Measurements from ENCODE around the gene ACOT7.

The ACOT7 gene

DNA sequence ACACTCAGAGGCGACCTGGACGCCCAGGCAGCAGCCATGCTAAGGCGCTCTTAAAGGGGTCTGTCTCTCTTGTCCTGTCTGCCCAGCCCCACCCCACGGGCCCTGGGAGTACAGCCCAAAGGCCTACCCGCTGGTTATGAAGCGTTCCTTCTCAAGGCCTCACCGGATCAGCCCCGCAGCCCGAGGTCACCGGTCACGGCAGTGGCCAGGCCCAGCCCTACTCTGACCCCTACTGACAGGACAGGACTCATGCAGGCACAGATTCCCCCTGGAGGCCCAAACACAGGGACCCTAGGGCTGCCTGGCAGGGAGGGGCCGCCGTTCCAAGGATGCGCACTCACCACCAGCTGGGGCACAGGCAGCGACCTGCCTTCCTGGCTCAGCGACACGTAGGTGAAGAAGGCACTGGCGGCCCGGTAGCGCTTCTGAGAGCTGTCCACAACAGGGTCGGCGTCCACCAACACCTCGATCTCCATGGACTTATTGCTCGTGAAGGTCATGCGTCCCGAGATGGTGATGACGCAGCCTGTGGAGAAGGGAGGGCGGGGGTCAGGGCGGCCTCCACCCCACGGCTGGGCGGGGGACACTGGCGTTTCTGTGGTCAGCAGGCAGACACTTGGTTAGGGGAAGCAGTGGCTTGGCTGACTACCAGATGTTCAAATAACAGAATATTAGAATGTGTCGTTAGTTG, 112.7 kb downstream of the ACOT7 start:
- no peak for DNase-seq

DNA sequence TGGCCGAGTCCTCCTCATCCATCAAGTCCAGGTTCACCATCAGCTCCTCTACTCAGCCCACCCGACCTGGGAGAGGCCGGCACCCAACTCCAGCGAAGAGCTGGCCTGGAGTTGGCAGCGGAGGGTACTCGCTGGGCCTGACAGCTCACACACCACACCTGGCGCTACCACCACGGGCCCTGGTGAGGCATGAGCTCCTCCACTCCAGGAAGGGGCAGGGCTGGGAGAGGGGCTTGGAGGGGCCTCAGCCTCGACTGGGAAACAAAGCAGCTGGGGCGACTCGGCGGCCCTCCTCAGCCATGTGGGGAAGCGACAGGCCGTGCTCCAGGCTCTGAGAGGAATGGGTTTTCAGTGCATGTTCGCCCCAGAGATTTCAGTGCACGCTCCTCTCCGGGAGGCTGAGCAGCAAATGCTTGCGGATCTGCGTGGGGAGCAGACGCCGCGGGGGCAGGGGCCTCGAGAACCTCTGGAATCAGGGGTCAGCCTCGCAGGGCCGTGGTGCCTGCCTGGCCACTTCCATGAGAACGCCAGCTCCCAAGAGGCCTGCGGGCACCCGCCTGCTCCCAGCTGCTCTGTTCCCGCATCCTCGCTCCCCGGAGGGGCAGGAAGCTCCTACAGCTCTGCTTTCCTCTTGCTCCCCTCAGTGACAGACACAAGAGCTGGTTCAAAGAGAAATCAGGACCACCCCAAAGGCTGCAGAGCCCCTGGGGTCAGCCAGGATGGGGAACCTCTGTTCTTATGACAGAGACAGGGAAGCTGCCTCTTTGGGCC, 113.8 kb downstream of the ACOT7 start:
- DNase-seq, result no peak

DNA sequence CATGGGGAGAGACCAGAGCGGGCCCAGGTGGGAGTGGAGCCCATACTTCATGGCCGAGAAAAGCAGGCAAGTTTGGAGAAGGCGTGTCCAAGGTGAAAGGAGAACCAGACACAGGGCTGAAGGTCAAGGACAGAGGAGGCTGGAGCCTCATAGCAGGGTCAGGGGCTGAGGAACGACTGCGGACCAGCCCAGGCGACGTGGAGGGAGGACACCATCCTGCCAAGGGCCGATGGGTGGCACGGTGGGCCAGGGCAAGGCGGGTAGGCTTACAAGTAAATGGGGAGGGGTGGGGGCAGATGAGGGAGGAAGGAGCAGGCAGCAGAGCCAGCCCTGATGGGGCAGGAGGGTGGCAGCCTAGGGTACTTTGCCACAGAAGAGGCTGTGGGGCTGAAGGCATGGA, 114.5 kb downstream of the ACOT7 start:
- DNase-seq, result no peak

DNA sequence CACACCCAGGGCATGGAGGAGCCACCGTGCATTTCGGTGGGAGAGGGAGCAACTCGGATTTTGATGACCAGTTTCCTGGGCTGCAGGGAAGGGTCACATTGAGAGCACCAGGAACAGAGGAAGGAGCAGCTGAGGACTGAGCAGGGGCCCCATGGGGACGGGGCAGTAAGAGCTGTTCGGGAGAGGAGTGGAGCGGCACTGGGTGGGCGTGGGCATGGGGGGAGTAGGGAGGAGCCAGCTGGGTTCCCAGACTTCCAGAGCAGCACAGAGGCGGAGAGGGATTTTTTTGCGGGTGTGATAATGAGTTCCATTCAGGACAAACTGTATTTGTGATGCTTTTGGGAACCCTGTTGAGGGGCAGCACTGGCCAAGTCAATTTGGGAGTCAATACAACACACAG, 115.3 kb downstream of the ACOT7 start:
- DNase-seq, result no peak

DNA sequence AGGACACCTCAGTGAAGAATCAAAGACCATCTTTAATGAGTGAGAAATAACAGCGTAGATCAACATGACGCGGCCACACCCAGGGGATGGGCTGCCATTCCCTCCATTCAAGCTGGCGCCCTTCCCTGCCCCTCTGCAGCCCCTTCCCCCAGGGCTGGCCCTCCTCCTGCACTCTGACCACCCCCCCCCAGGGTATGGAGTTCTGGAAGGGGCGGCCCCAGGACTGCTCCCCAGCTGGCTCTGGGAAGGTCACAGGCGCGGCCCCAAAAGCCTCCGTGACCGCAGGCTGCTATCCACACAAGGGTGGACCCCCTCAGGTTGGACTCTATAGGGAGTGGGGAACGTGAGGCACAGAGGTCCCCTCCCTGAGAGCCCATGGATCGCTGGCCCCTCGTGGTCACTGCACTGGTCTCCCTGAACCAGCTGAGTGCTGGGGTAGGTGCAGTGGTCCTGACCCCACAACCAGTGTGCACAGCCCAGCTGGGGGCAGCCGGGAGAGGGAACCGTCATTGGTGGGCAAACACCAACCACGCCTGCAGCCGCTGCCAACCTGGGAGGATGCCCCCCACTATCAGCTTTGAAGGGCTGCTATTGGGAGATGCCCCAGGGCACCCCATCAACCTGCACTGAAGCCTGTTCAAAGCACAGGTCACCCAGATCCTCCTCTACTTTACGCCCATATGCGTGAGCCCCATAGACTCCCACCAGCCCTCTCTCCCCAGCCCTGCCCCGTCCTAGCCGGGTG, 116.6 kb downstream of the ACOT7 start:
- DNase-seq, result no peak

DNA sequence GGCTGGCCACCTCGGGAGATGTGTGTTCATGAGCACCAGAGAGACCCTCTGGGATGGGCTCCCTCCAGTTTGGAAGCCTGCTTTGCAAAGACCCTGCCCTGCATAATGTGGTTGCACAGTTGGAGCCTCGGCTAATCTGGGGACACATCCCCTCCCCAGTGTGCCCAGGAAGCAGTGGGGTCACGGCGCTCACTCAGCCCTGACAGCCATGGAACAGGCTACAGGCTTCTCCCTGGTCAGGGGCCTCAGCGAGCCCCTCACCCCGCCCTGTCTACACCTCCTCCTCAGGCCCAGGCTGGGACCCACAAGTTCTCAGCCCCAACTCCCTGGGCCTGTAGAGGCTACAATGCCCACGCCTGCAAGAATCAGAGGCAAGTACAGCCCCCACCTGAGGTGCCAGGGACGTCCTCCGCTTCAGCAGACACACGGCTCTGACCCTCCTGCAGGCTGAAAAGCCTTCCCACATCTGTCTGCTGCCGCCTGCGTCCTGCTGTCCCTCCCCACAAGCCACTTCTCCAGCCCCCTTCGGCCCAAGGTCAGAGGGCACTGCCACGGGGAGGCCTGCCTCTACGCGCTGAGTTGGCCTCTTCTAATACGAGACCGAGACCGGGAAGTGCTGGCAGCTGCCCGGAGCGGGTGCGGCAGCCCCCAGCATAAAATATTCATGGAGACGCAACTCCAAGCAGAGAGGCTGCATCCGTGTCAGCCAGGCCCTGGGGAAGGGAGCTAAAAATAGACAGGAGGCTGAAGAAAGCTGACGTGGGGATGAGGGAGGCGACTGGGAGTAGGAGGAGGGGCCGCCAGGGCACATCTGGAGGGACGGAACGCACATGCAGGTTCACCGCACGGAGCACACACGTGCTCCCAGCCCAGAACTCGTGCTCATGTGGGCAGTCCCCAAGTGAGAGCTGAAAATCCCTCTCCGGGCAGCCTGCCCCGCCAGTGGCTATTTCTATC, 117.5 kb downstream of the ACOT7 start:
- DNase-seq, result no peak

DNA sequence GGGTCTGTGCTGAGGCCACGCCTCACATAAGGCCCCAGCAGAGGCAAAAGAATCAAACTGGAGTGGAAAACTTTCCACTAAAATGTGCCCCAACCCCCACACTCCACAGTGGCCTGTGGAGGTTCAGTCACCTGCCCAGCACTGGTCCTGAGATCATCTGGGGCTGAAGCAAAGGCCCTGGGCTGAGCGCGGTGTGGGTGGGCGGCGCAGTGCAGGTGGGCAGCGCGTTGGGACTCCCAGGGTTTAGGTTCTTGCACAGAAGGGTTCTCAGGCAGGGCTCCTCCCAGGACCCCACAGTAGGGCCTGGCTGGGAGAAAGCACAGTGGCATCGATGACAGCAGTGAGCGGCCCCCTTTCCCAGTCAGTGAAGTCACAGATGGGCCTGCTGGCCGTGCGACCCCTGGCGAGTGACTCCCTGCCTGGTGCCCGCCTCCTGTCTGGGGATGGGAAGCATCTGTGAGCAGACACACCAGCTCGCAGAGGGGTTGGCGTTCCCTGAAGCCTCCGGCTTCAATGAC, 118.9 kb downstream of the ACOT7 start:
- no peak for DNase-seq

DNA sequence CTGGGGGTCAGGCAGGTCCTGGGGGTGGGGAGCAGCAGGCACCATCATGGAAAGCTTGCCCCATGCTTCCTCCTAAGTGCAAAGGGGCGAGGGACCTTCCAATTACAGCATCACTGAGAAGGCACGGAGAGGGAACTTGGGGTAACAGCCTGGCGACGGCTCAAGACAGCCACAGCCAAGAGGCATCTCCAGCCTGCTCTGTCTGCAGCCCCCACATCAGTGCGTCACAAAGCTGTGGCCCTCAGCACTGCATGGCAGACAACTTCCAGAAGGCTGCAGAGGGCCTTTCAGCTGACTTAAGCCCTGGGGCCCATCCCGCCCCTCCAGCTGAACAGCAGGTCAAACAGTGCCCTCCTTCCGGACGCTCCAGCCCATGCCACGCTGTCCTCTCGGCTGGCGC, 119.5 kb downstream of the ACOT7 start:
- no peak for DNase-seq

DNA sequence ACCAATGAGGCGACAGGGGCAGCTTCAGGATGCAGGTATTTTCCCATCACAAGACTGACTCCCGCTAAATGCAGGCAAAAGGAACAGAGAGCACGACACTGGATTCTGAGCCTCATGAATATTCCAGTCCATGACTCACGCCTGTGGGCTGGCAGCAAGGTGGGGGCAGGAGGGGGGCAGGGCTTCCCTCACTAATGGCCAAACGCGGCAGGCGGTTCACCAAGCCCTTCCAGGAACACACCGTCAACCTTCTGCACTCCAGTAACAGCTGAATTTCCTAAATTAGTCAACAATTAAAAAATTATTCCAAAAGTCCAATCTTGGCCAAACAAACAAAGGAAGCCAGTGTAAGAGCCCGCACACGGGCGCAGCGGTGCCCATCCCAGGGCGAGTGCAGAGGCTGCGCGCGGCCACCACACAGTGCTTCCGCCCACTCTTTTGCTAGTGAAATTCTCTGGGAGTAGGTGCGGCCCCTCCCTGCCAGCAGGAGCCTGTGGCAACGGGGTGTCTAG, 120.1 kb downstream of the ACOT7 start:
- DNase-seq, result no peak

DNA sequence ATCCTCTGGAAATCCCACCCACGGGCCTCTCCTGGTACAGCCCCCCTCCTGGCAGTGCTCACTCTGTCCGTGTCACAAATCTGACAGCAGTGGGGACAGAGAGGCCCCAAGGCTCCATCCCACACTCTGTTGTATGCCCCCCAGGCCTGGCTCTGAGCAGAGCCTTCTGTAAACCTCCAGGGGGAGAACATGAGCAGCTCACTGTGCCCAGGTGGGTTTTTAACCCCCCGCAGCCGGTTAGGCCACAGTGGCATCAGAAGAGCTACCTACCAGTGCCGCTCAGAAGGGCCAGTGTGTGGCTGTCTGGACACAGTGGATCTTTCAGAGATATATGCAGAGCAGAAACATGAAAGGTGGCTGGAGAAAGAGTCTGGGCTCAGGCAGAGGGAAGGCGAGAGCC, 120.7 kb downstream of the ACOT7 start:
- no peak for DNase-seq

DNA sequence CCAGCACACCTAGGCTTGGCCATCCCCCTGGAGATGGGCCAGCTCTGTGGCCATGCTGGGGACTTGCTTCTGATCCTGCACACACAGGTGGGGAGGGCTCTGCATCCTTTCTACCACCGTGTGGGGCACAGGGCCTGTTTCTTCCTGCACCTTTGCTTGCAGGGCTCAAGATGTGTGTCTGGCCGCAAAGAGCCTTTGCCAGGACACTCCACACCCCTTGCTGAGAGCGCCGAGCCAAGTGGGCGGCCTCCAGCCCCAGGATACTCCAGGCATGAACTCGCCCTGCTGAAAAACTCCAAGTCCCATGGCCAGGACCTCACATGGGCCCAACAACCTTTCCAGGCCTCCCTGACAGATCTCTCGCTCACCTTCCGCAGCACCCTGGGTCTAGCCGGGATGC, 121.1 kb downstream of the ACOT7 start:
- no peak for DNase-seq

DNA sequence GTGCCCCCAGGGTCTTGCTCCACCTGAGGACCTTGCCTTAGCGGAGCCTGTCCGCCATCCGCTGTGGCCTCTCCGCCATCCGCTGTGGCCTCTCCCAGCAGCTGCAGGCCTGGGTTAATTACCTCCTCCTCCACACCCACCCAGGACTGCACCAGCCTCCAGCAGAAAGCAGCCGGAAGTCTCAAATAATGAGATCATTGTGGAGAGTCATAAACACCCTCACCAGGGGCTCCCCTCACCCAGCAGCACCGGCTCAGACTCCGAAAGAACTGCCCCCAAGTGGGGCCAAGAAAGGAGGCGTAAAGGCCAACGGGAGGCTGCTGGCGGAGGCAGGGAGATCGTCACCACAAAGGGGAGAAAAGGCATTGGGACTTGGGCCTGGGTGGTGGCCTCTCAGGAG, 122.0 kb downstream of the ACOT7 start:
- no peak for DNase-seq

DNA sequence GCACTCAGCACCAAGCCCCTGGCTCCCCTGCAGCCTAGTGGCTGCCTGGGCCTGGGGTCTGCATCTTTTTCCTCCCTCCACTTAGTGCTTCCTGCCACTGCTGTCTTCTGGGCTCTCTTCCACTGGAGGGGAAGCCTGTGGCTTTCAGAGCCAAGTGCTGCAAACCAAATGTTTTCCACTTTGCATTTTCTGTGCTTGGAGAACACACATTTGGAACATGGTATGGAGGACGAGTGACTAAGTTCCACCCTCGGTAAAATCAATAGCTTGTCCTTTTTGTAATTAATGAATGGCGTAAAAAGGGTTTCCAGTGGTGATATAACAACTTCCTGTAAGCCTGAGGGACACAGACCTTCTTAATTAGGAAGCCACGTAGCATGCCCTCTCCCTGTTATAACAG, 122.6 kb downstream of the ACOT7 start:
- no peak for DNase-seq

DNA sequence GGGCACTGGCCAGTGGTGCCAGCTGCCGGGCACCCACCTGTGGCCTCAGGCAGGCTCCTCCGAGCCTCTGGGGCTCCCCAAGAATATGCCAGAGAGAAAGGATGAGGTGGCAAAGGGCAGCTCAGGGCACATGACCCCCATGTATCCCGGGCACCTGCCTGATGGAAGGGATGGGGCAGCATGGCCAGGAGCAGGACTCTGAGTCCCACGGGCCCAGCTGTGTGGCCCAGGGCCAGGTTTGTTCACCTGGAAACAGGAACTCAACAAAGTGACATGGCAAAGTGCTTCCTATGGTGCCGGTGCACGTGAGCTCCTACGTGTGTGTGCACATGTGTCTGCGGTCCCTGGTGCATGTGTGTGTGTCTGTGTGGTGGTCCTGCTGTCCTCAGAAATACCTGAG, 123.2 kb downstream of the ACOT7 start:
- DNase-seq, result no peak

DNA sequence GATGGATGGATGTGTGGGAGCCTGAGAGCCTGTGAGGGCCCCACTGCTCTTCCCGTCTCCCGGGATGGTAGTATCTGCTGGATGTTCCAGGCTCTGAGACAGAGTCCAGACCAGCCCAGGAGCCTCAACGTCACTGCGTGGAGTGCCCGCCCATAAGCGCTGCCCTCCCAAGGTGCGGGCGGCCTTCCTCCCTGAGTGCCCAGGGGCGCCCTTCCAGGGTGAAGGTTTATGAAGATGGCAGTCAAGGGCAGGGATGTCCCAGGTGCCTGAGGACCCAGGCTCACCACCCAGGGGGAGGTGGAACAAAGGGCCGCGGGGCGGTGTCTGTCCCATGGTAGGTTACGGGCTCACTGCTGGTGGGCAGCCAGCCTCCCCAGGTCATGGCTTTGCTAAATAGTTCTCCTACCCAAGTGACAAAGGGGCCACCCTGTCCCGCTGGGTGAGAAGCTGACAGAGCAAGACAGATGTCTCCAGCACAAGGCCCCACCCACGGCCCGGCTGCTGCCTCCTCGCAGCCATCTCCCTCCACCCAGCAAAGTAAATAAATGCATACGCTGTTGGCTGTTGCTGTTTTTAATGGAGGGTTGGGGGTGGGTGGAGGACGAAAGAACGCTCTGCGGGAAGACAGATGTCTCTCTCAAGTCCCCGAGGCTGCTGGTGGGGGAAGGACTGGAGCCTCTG, 123.7 kb downstream of the ACOT7 start:
- no peak for DNase-seq

DNA sequence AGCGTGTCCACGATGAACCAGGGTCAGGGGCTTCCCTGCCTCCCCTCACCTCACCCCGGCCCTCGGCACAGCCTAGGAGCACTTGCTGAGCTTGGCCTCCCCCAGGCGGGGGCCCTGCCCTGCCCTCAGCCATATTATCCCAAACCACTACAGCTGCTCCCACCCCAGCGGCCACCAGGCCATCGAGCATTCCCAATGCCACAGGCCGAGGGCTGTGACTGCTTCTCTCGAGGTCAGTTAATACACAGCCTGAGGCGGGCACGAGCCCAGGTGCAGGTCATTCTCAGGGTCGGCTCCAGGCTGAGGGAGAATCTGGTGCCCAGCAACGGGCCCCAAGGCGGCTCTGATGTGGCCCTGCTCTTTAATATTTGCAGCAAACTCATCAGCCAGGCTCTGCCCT, 124.3 kb downstream of the ACOT7 start:
- DNase-seq, result no peak

DNA sequence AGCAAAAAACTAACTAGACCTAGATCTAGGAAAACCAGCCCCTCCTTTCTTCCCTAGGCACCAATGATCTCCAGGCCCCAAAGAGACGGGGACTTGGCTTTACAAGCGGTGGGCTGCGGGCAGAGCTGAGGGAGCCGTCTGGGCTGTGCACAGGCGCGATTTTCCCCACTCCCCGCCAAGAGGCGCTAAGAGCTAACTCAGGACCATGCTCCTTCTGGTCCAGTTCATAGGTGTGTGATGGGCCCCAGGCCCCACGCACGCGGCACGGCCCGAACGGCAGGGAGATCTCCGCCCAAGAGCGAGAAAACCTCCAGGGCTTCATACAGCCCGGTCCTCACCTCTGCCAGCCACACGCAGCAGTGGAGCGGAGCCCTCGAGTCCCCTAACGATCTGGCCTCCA, 125.2 kb downstream of the ACOT7 start:
- DNase-seq, result no peak

DNA sequence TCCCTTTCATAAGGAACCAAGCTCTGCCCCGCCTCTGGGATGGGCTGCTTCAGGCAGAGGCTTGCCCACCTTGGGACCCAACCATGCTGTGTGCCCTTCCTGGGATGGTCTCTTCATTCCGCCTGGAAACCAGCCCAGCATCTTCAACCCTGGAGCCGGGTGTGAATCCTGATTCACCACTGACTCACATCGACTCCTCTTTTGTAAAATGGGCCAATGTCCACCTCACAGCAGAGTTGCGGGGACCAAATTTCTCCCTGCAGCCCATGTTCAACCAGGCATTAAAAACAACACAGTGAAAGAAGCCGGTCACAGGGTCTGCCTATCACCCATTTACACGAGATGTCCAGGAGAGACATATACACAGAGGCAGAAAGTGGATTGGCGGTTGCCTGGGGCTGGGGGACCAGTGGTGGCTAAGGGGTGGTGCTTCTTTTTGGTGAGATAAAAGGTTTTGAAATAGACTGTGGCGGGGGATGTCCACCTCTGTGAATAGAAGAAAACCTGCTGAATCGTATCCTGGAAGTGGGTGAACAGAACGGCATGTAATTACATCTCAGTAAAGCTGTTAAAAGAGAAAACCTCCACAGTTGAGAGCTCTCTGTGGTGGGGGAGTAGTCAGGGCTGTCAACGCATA, 125.8 kb downstream of the ACOT7 start:
- DNase-seq, result no peak

DNA sequence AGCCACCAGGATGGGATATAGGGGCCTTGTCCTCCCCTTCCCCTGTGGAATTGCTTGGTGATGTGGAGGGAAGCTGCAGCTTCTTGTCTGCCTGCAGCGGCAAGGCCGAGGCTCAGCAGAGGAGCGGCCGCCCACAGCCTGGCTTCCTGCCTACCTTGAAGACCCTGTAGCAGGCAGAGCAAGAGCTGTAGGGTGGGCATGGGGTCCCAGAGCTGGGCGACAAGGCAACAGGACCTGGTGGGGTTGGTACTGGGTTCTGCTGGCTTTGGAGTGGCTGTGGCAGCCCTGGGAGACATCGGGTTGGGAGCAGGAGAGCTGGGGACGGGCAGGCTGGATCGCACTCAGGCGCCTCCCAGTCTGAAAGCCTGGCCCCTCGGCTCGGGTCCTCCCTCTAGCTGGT, 126.9 kb downstream of the ACOT7 start:
- DNase-seq, result no peak

DNA sequence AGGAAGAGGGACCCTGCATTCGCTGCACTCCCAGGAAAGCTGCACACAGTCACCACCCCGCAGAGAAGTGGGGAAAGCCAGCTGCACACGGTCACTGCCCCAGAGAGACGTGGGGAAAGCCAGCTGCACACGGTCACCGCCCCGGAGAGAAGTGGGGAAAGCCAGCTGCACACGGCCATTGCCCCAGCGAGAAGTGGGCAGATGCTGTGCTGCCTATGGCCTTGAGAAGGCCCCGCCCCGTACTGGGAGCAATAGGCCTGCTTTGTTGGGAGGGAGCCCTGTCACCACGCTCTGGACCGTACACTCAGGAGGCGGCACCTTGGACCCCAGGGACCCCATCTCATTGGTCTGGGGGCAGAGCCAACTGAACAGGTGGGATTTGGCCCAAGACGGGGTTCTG, 128.4 kb downstream of the ACOT7 start:
- DNase-seq, result no peak

DNA sequence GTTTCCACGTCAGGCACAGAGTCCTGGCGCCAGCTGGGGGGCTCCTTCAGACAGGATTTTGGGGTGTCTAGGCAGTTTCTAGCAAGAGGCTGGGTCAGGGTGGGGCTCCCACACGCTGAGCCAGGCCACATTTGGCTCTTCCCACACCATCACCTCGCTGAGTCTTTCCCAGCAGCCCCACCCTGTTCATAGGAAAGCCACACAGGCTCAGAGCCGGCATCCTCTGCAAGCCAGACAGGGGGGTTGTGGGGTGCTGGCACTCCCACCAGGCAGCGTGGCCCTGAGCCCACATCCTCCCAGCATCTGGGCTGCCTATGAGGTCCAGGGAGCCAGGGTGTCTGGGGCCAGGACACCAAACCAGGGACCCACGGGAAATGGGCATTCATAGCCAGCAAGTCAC, 129.9 kb downstream of the ACOT7 start:
- DNase-seq, result no peak

Data from central memory CD4-positive, alpha-beta T cell (primary cell).